HG02943 (cell line): Measurements from ENCODE around the gene LMX1A.

Source experiments
- ATAC-seq: cut with Tn5 transposase; IDR thresholded peaks from one replicate; pipeline ENCODE4 v1.9.1; 2021; ENCODE audit warnings: mild to moderate bottlenecking, low read depth, moderate library complexity; ENCODE audit not compliant: unreplicated experiment

Gene LMX1A

GRCh38 chr1:165228111-165228655 is 128.3 kb downstream of the LMX1A start:
- ATAC-seq = no peak

- ATAC-seq = no peak
Measured at GRCh38 chr1:165226326-165226725, 130.2 kb downstream of the LMX1A start.

GRCh38 chr1:165225650-165226049 is 130.9 kb downstream of the LMX1A start:
- ATAC-seq = no peak

- no peak for ATAC-seq
Measured at GRCh38 chr1:165225062-165225461, 131.5 kb downstream of the LMX1A start.

- no peak for ATAC-seq
Measured at GRCh38 chr1:165224504-165224903, 132.0 kb downstream of the LMX1A start.

GRCh38 chr1:165222580-165222979 is 133.9 kb downstream of the LMX1A start:
- no peak for ATAC-seq

- no peak for ATAC-seq
Measured at GRCh38 chr1:165218731-165219130, 137.8 kb downstream of the LMX1A start.

- ATAC-seq = no peak
Measured at GRCh38 chr1:165217958-165218357, 138.6 kb downstream of the LMX1A start.

GRCh38 chr1:165216254-165216653 is 140.3 kb downstream of the LMX1A start:
- no peak for ATAC-seq

GRCh38 chr1:165215676-165216075 is 140.8 kb downstream of the LMX1A start:
- ATAC-seq = no peak

- ATAC-seq = no peak
Measured at GRCh38 chr1:165212229-165212628, 144.3 kb downstream of the LMX1A start.

- no peak for ATAC-seq
Measured at GRCh38 chr1:165207853-165208515, 148.5 kb downstream of the LMX1A start.

- no peak for ATAC-seq
Measured at GRCh38 chr1:165205145-165205544, 151.4 kb downstream of the LMX1A start.

GRCh38 chr1:165204548-165204947 is 152.0 kb downstream of the LMX1A start:
- ATAC-seq = no peak

- no peak for ATAC-seq
Measured at GRCh38 chr1:165191087-165191486, 165.4 kb downstream of the LMX1A start.

- ATAC-seq = no peak
Measured at GRCh38 chr1:165189913-165190312, 166.6 kb downstream of the LMX1A start.

GRCh38 chr1:165189011-165189410 is 167.5 kb downstream of the LMX1A start:
- no peak for ATAC-seq

- no peak for ATAC-seq
Measured at GRCh38 chr1:165187031-165188009, 169.2 kb downstream of the LMX1A start.

- no peak for ATAC-seq
Measured at GRCh38 chr1:165185161-165185889, 171.2 kb downstream of the LMX1A start.

- no peak for ATAC-seq
Measured at GRCh38 chr1:165182975-165183374, 173.5 kb downstream of the LMX1A start.

- ATAC-seq = no peak
Measured at GRCh38 chr1:165179306-165179705, 177.2 kb downstream of the LMX1A start.
